ENCODE data around the gene RNF138. TPM values are rescaled to one million over a fixed set of nuclear protein-coding genes. Genes with fewer than 3 reads are reported as not detected.

Gene RNF138
- total and polyA plus RNA-seq, 2 of the 8 experiments (the other 6 are each of a cell fraction or from before 2014, with no cell fraction given): 29.2 to 109 TPM

Small RNA genes lying within 50 kb of the gene (small RNA-seq; reads per million reads assigned to genes)
- not detected for gene RNA5SP453 (ENCODE audit: insufficient read depth)

Other genes with a start within 250 kb of the RNF138 start
- 43.6 and 49.9 TPM in 2 replicates for gene TRAPPC8, start 148.7 kb upstream of the RNF138 start, total RNA-seq (2021; fragmentation: NEBNext Ultra II Directional; extraction: Animal tissue kit (Norgen Biotek cat#: 25700))
- 28.9 and 56.5 TPM in 2 replicates for gene TRAPPC8, start 148.7 kb upstream of the RNF138 start, polyA plus RNA-seq (2011; rRNA removed)
- gene RNF125, start 73.0 kb upstream of the RNF138 start, total RNA-seq (2021; fragmentation: NEBNext Ultra II Directional; extraction: Animal tissue kit (Norgen Biotek cat#: 25700)): 14.3 and 15.2 TPM in 2 replicates
- 10.5 and 14.3 TPM in 2 replicates for gene RNF125, start 73.0 kb upstream of the RNF138 start, polyA plus RNA-seq (2011; rRNA removed)
- not detected in 2 replicates for gene MEP1B, start 98.2 kb downstream of the RNF138 start, total RNA-seq (2021; fragmentation: NEBNext Ultra II Directional; extraction: Animal tissue kit (Norgen Biotek cat#: 25700))
- gene MEP1B, start 98.2 kb downstream of the RNF138 start, polyA plus RNA-seq (2011; rRNA removed): not detected in 2 replicates